ENCODE results near the gene RERE. TPM values are rescaled to one million over a fixed set of nuclear protein-coding genes. Genes with fewer than 3 reads are reported as not detected.

The RERE gene
- total RNA-seq, 2 experiments from 2014 or later = 45.8 to 57.1 TPM

GRCh38 chr1:8663090-8663802 is 154.2 kb downstream of the RERE start:
- Mint-ChIP-seq H3K9me3 (no peaks in the 10 kb centered on the region), H3K4me1 (ENCODE audit: low read depth) (peaks cover 4% of the 10 kb centered on the region), H3K36me3 (ENCODE audit: low read depth) (peaks cover 2% of the 10 kb centered on the region), H3K27me3 (no peaks in the 10 kb centered on the region), H3K27ac (no peak overlapping the region), H3K4me3 (no peak overlapping the region)
- intact Hi-C loops (cut with micrococcal nuclease) = loop anchor here (10.0 kb wide), 1 partner anchor 98 kb away; no protein-coding TSS in a partner anchor
- POLR2A ChIA-PET = no interaction called here
- CTCF ChIA-PET = interaction anchor here (0.8 to 2.5 kb wide), 9 partner anchors 9 to 146 kb away, joined by 3 to 11 read pairs (median 3); no protein-coding TSS in a partner anchor
- ATAC-seq (no peak), DNase-seq (no peak)
- TF ChIP-seq CTCF (IDR thresholded peaks at IDR 0.05) = no peak

- Mint-ChIP-seq H3K4me3 (no peak overlapping the region), H3K4me1 (ENCODE audit: low read depth) (peaks cover 3% of the 10 kb centered on the region), H3K36me3 (ENCODE audit: low read depth) (peaks cover 2% of the 10 kb centered on the region), H3K27ac (no peak overlapping the region), H3K27me3 (no peaks in the 10 kb centered on the region), H3K9me3 (no peaks in the 10 kb centered on the region)
- POLR2A ChIA-PET = interaction anchor here (1.1 kb wide), 1 partner anchor 123 kb away, joined by 3 read pairs; no protein-coding TSS in a partner anchor
- CTCF ChIA-PET = interaction anchor here (0.8 to 2.5 kb wide), 12 partner anchors 9 to 146 kb away, joined by 3 to 11 read pairs (median 4); no protein-coding TSS in a partner anchor
- DNase-seq (no peak), ATAC-seq (no peak)
- intact Hi-C loops (cut with micrococcal nuclease) = loop anchor here (10.0 kb wide), 1 partner anchor 98 kb away; no protein-coding TSS in a partner anchor
- TF ChIP-seq CTCF (IDR thresholded peaks at IDR 0.05) = no peak
Observed at GRCh38 chr1:8662380-8663072, 154.9 kb downstream of the RERE start.

GRCh38 chr1:8661185-8662110 is 156.0 kb downstream of the RERE start:
- Mint-ChIP-seq H3K9me3 (no peaks in the 10 kb centered on the region), H3K4me3 (no peak overlapping the region), H3K27me3 (no peaks in the 10 kb centered on the region), H3K4me1 (ENCODE audit: low read depth) (peaks cover 3% of the 10 kb centered on the region), H3K36me3 (ENCODE audit: low read depth) (peaks cover 2% of the 10 kb centered on the region), H3K27ac (no peak overlapping the region)
- ChIA-PET POLR2A (interaction anchor here (0.6 to 1.1 kb wide), 3 partner anchors 9 to 122 kb away, joined by 3 to 4 read pairs (median 3); no protein-coding TSS in a partner anchor), CTCF (interaction anchor here (1.0 to 2.5 kb wide), 5 partner anchors 9 to 109 kb away, joined by 3 to 11 read pairs (median 5); no protein-coding TSS in a partner anchor)
- DNase-seq = peak; percentile 57
- peak; percentile 79 for ATAC-seq
- intact Hi-C loops (cut with micrococcal nuclease) = loop anchor here (10.0 kb wide), 1 partner anchor 97 kb away; no protein-coding TSS in a partner anchor
- TF ChIP-seq CTCF (IDR thresholded peaks at IDR 0.05) = no peak

- Mint-ChIP-seq H3K9me3 (no peaks in the 10 kb centered on the region), H3K36me3 (ENCODE audit: low read depth) (peaks cover 8% of the 10 kb centered on the region), H3K27me3 (no peaks in the 10 kb centered on the region), H3K4me1 (ENCODE audit: low read depth) (peaks cover 3% of the 10 kb centered on the region), H3K27ac (no peak overlapping the region), H3K4me3 (no peak overlapping the region)
- ChIA-PET CTCF (interaction anchor here (1.1 to 2.0 kb wide), 3 partner anchors 11 to 189 kb away, joined by 3 to 5 read pairs (median 3); no protein-coding TSS in a partner anchor), POLR2A (interaction anchor here (0.6 kb wide), 1 partner anchor 13 kb away, joined by 4 read pairs; no protein-coding TSS in a partner anchor)
- intact Hi-C loops (cut with micrococcal nuclease) = loop anchor here (10.0 kb wide), 1 partner anchor 96 kb away; no protein-coding TSS in a partner anchor
- no peak for TF ChIP-seq CTCF (IDR thresholded peaks at IDR 0.05)
- ATAC-seq (no peak), DNase-seq (no peak)
Observed at GRCh38 chr1:8660411-8660828, 157.0 kb downstream of the RERE start.
